ENCODE data around the gene CEP68.
"Not testable (repeated sequence)": the region's sequence is repeated elsewhere in the genome, so short reads cannot be mapped to it uniquely, and the experiment has no call there.

CEP68 gene, protein sequence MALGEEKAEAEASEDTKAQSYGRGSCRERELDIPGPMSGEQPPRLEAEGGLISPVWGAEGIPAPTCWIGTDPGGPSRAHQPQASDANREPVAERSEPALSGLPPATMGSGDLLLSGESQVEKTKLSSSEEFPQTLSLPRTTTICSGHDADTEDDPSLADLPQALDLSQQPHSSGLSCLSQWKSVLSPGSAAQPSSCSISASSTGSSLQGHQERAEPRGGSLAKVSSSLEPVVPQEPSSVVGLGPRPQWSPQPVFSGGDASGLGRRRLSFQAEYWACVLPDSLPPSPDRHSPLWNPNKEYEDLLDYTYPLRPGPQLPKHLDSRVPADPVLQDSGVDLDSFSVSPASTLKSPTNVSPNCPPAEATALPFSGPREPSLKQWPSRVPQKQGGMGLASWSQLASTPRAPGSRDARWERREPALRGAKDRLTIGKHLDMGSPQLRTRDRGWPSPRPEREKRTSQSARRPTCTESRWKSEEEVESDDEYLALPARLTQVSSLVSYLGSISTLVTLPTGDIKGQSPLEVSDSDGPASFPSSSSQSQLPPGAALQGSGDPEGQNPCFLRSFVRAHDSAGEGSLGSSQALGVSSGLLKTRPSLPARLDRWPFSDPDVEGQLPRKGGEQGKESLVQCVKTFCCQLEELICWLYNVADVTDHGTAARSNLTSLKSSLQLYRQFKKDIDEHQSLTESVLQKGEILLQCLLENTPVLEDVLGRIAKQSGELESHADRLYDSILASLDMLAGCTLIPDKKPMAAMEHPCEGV

GRCh38 chr2:65056215-65057053 lies at the start of gene CEP68:
Gene CEP68, plus strand, starts transcription at chr2:65056416. Its CDS starts 13,029 bp downstream, at chr2:65069445.
- DNase-seq = peak; percentile 98

- DNase-seq = no peak
Measured at GRCh38 chr2:65013776-65014175, 42.4 kb upstream of the CEP68 start.

GRCh38 chr2:65015731-65016130 lies 40.5 kb upstream of the CEP68 start:
- no peak for DNase-seq

GRCh38 chr2:65016789-65017188 lies 39.4 kb upstream of the CEP68 start:
- no peak for DNase-seq

- DNase-seq = no peak
Measured at GRCh38 chr2:65017335-65017734, 38.9 kb upstream of the CEP68 start.

GRCh38 chr2:65018141-65018582 lies 38.1 kb upstream of the CEP68 start:
- no peak for DNase-seq

GRCh38 chr2:65019010-65019409 lies 37.2 kb upstream of the CEP68 start:
- DNase-seq = no peak

- no peak for DNase-seq
Measured at GRCh38 chr2:65019675-65020195, 36.5 kb upstream of the CEP68 start.

DNA sequence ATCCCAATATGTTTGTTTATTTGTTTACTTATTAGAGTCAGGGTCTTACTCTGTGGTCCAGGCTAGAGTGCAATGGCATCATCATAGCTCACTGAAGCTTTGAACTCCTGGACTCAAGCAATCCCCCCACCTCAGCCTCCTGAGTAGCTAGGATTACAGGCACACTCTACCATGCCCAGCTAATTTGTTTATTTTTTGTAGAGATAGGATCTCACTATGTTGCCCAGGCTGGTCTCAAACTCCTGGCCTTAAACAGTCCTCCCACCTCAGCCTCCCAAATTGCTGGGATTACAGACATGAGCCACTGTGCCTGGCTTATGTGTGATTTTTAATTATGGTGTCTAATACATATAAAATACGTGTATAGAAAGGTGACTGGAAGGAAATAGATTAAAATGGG lies 36.0 kb upstream of the CEP68 start:
- not testable (repeated sequence) for DNase-seq

- DNase-seq = no peak
Measured at GRCh38 chr2:65020943-65021528, 35.2 kb upstream of the CEP68 start.

GRCh38 chr2:65021709-65022108 lies 34.5 kb upstream of the CEP68 start:
- peak; percentile 14 for DNase-seq

DNA sequence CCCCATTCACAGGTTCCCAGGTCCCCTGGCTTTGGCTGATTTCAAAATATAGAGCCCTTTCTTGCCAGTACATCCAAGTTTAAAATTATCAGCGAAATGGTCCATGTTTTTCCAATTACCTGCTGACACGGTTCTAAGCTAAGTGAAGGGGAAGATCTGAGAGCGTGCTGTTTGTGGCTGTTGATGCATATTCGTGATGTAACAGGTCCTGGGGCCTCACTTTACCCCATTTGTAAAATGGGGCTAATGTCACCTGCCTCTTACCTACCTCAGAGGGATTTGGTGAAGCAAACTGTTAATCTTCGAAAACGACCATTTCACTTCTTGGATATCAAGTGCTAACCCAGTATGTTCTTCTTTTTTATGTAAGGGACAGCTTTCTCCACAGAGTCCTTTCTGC lies 34.0 kb upstream of the CEP68 start:
- no peak for DNase-seq

- DNase-seq = no peak
Measured at GRCh38 chr2:65023742-65024141, 32.5 kb upstream of the CEP68 start.

- DNase-seq = no peak
Measured at GRCh38 chr2:65024149-65024829, 31.9 kb upstream of the CEP68 start.

- DNase-seq = no peak
Measured at GRCh38 chr2:65025453-65026123, 30.6 kb upstream of the CEP68 start.

DNA sequence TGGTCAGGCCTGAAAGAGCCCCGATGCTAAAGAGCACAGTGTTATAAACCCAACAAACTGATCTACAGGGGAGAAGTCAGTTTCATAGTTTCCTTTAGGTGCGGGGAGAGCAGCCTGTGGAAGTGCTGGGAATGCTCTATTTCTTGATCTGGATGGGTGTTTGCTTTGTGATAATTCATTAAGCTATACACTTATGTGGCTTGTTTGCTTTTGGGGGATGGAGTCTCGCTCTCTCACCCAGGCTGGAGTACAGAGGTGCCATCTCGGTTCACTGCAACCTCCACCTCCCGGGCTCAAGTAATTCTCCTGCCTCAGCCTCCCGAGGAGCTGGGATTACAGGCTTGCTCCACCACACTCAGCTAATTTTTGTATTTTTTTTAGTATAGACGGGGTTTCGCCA lies 30.1 kb upstream of the CEP68 start:
- DNase-seq = no peak

GRCh38 chr2:65026704-65027464 lies 29.3 kb upstream of the CEP68 start:
- no peak for DNase-seq

DNA sequence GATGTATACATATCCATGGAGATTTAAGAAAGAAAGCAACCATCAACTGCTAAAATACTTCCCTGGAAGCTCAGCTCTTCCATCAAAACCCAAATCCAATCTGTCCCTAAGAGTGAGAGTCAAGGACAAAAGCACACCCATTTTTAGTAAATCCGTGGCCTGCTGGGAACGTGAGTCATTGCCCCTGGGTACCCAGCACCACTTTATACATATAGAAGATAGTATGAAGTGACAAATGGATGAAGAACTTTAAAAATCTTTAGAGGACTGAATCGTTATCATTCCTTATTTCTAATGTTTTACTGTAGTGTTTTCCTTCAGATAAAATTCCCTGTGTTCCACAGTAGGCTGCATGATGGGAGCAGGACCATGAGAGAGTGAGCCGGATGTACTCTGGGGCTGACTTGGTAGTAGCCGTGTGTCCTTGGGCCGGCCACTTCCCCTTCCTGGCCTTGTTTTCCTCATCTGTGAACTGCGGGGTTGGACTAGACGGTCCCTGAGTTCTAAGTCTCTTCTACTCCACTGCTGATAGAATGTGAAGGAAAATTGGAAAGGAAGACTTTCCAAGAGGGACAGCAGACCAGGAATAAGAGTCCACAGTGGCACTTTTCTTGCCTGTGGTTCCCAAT lies 28.5 kb upstream of the CEP68 start:
- DNase-seq = no peak

- DNase-seq = no peak
Measured at GRCh38 chr2:65030476-65031332, 25.5 kb upstream of the CEP68 start.
